NCI-H748 (cell line): ENCODE data around the gene TIGD1.
"Not testable (repeated sequence)": the region's sequence is repeated elsewhere in the genome, so short reads cannot be mapped to it uniquely, and the experiment has no call there.

Experiments used
- DNase-seq: peaks from one replicate; lab custom pipeline; 2025; ENCODE audit not compliant: unreplicated experiment; lab: John Stamatoyannopoulos, UW

Gene TIGD1

DNA sequence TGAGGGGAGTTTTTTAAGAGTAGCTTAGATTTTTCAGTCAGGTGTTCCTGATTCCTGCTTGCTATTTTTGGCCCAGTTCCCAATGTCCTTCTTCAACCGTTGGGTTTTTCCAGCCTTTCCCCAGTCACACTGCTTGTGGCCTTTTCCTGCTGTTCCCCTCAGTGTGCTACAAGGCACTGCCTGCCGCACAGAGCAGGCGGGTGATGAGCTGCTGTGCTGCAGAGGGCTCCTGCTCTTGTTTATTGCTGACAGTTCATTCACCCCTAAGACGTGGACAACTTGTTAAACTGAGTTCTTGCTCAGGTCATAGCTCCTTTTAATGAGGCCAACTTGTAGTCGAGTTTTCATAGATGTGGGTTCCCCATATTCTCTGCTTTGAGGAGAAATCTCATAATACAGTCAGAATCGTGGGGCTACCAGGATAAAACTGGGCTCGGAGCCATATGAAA lies 20.7 kb upstream of the TIGD1 start:
- DNase-seq = no peak

DNA sequence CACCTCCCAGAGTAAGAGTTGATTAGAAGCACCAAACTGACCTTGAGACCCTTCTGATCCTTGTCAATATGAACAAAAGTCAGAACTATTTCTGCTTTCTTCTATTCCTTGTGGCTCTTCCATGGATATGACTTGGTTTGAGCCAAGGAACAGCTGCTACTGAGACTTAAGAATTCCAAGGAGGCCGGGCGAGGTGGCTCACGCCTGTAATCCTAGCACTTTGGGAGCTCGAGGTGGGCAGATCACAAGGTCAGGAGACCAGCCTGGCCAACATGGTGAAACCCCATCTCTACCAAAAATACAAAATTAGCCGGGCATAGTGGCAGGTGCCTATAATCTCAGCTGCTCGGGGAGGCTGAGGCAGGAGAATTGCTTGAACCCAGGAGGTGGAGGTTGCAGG lies 20.1 kb upstream of the TIGD1 start:
- DNase-seq = not testable (repeated sequence)

- DNase-seq = no peak
These were observed 19.2 kb upstream of the TIGD1 start for GRCh38 chr2:232569541-232569940.

DNA sequence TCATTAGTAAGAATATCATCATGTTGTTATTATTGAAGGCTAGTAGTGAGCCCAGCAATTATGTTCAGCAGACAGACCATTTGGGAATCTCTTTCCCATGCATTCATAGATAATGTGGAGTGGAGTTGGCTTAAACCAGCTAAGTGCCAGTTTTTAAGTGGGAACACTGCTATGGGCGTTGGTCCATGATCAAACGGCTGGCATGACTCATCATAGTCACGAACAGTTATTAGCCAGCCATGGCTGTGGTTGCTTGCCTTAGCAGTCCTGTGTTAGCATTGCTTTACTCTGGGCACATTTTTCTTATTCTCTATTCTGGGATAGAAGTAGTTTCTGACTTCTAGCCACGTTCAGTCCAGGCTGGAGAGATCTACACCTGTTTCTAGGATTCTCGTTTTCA lies 17.8 kb upstream of the TIGD1 start:
- no peak for DNase-seq

DNA sequence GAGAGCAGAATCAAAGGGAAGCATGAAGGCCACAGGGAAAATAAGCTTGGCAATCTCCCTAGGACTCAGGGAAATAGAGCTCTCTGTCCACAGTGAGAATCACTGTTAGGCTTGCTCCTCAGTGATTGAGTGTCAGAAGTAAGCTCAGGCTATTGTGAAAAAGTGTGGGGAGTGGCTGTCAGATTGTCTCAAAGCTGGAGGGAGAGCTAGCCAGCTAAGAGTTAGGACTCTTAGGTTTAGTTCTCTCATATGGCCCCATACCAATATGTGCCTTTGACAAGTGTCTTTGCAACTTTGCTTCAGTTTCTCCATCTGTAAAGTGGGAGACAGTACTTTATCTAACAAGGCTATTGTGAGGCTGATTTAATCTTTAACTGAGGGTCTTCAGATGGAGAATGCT lies 17.4 kb upstream of the TIGD1 start:
- no peak for DNase-seq

DNA sequence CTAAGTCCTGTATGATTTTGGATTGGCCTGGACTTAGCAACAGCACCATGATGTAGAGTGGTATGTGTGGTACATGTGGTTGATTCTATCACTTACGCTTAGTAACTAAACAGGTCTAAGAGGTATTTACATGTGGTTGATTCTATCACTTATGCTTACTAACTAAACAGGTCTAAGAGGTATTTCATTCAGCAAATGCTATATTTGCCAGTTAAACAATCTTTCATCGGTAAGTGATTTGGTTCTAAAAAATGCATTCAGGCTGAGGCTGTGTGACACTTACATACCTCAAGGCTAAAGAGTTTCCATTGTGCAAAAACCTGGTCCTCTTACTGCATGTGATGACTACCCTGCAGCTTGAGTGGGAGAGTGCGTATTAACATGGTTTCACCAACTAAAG lies 13.2 kb upstream of the TIGD1 start:
- DNase-seq = no peak

- no peak for DNase-seq
These were observed 12.3 kb upstream of the TIGD1 start for GRCh38 chr2:232562515-232563151.

- DNase-seq = no peak
These were observed 6.1 kb upstream of the TIGD1 start for GRCh38 chr2:232556426-232556825.

GRCh38 chr2:232551776-232552175 lies 1.4 kb upstream of the TIGD1 start:
- no peak for DNase-seq

GRCh38 chr2:232551250-232551638 lies 887 bp upstream of the TIGD1 start:
- DNase-seq = no peak

DNA sequence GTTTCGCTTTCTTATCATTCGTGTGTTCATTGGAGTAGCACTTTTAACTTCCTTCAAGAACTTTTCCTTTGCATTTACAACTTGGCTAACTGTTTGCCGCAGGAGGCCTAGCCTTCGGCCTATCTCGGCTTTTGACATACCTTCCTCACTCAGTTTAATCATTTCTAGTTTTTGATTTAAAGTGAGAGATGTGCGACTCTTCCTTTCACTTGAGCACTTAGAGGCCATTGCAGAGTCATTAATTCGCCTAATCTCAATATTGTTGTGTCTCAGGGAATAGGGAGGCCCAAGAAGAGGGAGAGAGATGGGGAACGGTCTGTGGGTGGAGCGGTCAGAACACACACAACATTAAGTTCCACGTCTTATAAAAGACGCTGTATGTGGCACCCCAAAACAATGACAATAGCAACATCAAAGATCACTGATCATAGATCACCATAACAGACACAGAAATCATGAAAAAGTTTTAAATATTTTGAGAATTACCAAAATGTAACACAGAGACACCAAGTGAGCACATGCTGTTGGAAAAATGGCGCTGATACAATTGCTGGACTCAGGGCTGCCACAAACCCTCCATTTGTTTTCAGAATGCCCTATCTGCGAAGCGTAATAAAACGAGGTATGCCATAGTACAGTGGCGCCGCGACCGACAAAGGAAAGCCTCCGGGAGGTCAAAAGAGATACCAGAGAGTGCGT lies 553 bp downstream of the TIGD1 start:
- DNase-seq = no peak

DNA sequence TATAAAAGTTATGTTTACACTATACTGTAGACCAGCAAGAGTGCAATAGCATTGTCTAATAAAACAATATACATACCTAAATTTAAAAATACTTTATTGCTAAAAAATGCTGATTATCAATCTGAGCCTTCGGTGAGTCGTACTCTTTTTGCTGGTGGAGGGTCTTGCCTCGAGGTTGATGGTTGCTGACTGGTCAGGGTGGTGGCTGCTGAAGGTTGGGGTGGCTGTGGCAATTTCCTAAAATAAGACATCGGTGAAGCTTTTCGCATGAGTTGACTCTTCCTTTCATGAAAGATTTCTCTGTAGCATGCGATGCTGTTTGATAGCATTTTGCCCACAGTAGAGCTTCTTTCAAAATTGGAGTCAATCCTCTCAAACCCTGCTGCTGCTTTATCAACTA lies 2.4 kb downstream of the TIGD1 start:
- no peak for DNase-seq

GRCh38 chr2:232545511-232546375 lies 4.6 kb downstream of the TIGD1 start:
- no peak for DNase-seq

DNA sequence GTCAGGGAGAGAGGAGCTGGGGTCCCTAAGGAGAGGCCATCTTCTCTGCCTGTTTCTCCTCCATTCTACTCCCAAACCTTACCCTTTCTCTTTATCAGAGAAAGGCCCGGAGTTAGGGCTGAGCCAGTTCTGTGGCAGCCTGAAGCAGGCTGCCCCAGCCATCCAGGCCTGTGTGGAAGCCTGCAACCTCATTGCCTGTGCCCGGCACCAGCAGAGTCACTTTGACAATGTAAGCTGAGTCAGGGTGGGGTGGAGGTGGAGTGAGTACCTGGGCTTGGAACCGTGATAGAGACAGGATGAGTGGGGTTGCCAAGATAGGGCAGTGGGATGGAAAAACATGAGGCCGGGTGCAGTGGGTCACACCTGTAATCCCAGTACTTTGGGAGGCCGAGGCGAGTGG lies 5.7 kb downstream of the TIGD1 start:
- DNase-seq = no peak

- DNase-seq = no peak
These were observed 6.3 kb downstream of the TIGD1 start for GRCh38 chr2:232543928-232544631.

DNA sequence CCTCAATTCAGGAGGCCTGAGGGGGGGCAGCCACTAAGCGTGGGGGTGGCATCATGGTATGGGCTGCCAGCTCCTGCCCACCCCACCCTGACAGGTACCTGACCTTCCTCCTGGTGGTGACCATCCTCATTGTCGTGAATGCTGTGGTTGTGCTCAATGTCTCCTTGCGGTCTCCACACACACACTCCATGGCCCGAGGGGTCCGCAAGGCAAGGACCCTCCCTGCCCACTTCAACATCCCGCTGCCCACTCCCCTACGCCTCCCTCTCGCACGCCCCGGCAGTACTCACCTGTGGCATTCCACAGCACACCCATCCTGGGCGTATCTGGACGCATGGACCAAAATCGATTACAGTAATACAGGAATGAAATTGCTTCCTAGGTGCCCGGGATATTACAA lies 6.9 kb downstream of the TIGD1 start:
- DNase-seq = no peak

GRCh38 chr2:232542715-232543467 lies 7.5 kb downstream of the TIGD1 start:
- DNase-seq = no peak

DNA sequence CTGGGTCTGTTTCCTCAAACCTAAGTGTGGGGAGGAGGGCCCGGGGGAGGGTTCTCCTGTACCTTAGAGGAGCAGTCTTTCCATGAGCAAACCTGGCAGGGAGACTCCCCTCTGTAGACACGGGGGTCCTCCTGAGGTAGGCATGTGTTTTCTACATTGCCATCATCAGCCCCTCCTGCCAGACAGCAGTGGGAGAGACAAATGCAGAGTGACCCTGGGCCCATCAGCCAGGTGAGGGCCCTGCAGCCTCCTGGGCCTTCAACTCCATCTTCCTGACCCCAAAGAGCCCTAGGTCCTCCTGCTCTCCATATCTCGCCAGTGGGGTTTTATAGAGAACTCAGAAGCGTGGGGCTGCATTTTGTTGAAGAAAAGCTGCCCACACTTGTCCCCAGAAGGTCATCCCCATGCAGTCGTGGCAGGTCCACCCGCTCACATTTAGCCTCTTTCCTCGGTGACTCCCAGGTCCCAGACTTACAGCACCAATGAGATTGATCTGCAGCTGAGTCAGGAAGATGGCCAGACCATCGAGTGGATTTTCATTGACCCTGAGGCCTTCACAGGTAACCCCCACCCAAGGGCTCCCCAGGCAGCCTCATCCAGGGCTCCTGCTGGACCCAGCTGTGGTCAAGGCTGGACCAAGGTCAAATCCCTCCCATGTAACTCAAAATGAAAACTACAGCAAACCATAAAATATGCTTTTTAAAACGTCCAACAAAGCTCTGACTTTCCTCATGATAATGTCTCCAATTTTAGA lies 8.2 kb downstream of the TIGD1 start:
- no peak for DNase-seq

- no peak for DNase-seq
These were observed 9.0 kb downstream of the TIGD1 start for GRCh38 chr2:232541195-232541960.
